GM19023 (cell line): ENCODE results near the gene PPP6R1.

Source experiments
- ATAC-seq: cut with Tn5 transposase; IDR thresholded peaks from one replicate; pipeline ENCODE4 v1.9.1; 2021; ENCODE audit warnings: mild to moderate bottlenecking, moderate library complexity; ENCODE audit not compliant: unreplicated experiment

The PPP6R1 gene

GRCh38 chr19:55258828-55259539 lies at the start of gene PPP6R1:
Gene PPP6R1 (minus strand): TSS chr19:55259017. CDS start chr19:55247103, 11,914 bp downstream.
- ATAC-seq: peak; percentile 70

- no peak for ATAC-seq
Observed at GRCh38 chr19:55308281-55308680, 49.5 kb upstream of the PPP6R1 start.

GRCh38 chr19:55306712-55307111 lies 47.9 kb upstream of the PPP6R1 start:
- ATAC-seq: no peak

GRCh38 chr19:55305983-55306562 lies 47.3 kb upstream of the PPP6R1 start:
- no peak for ATAC-seq

- ATAC-seq: no peak
Observed at GRCh38 chr19:55305491-55305890, 46.7 kb upstream of the PPP6R1 start.

- no peak for ATAC-seq
Observed at GRCh38 chr19:55304980-55305379, 46.2 kb upstream of the PPP6R1 start.

GRCh38 chr19:55304279-55304978 lies 45.6 kb upstream of the PPP6R1 start:
- no peak for ATAC-seq

GRCh38 chr19:55303477-55303876 lies 44.7 kb upstream of the PPP6R1 start:
- ATAC-seq: no peak

- no peak for ATAC-seq
Observed at GRCh38 chr19:55302318-55302703, 43.5 kb upstream of the PPP6R1 start.

GRCh38 chr19:55301459-55302317 lies 42.9 kb upstream of the PPP6R1 start:
- peak; percentile 72 for ATAC-seq

- ATAC-seq: no peak
Observed at GRCh38 chr19:55300886-55301458, 42.2 kb upstream of the PPP6R1 start.

- ATAC-seq: no peak
Observed at GRCh38 chr19:55299991-55300390, 41.2 kb upstream of the PPP6R1 start.

- ATAC-seq: no peak
Observed at GRCh38 chr19:55297267-55297666, 38.5 kb upstream of the PPP6R1 start.

- no peak for ATAC-seq
Observed at GRCh38 chr19:55289117-55289796, 30.4 kb upstream of the PPP6R1 start.

- ATAC-seq: no peak
Observed at GRCh38 chr19:55287361-55288079, 28.7 kb upstream of the PPP6R1 start.

- no peak for ATAC-seq
Observed at GRCh38 chr19:55285229-55285890, 26.5 kb upstream of the PPP6R1 start.

- ATAC-seq: no peak
Observed at GRCh38 chr19:55284405-55285058, 25.7 kb upstream of the PPP6R1 start.

GRCh38 chr19:55283548-55284377 lies 24.9 kb upstream of the PPP6R1 start, which contains the start of gene BRSK1:
Gene BRSK1 (plus strand): TSS chr19:55283997. CDS start chr19:55284443, 446 bp downstream.
- ATAC-seq: no peak
